Ishikawa (cell line): Measurements from ENCODE around the gene KCNK5.

Experiments
- CEBPB ChIP-seq: IDR thresholded peaks from 2 replicates; pipeline ENCODE4 v1.6.1; 2012
- CREB1 ChIP-seq: IDR thresholded peaks from 2 replicates; pipeline ENCODE4 v1.6.1; 2012; ENCODE audit warnings: low read depth
- EGR1 ChIP-seq: IDR thresholded peaks from 2 replicates; pipeline ENCODE4 v1.6.1; 2012
- EP300 ChIP-seq: IDR thresholded peaks from 2 replicates; pipeline ENCODE4 v1.6.1; 2012; ENCODE audit warnings: borderline replicate concordance
- FOXM1 ChIP-seq: IDR thresholded peaks from 2 replicates; pipeline ENCODE4 v1.6.1; 2012; ENCODE audit warnings: low read depth, borderline replicate concordance
- MAX ChIP-seq: IDR thresholded peaks from 2 replicates; pipeline ENCODE4 v1.6.1; 2012
- NFIC ChIP-seq: IDR thresholded peaks from 2 replicates; pipeline ENCODE4 v1.6.1; 2012
- RAD21 ChIP-seq: IDR thresholded peaks from 2 replicates; pipeline ENCODE4 v1.6.1; 2012; ENCODE audit warnings: low read depth
- TAF1 ChIP-seq: IDR thresholded peaks from 2 replicates; pipeline ENCODE4 v1.6.1; 2012; ENCODE audit warnings: low read depth, mild to moderate bottlenecking
- TCF12 ChIP-seq: IDR thresholded peaks from 2 replicates; pipeline ENCODE4 v1.6.1; 2012; ENCODE audit warnings: low read depth
- TEAD4 ChIP-seq: IDR thresholded peaks from 2 replicates; pipeline ENCODE4 v1.6.1; 2012
- USF1 ChIP-seq: IDR thresholded peaks from 2 replicates; pipeline ENCODE4 v1.6.1; 2012
- YY1 ChIP-seq: IDR thresholded peaks from 2 replicates; pipeline ENCODE4 v1.6.1; 2012; ENCODE audit warnings: low read depth
- ZBTB7A ChIP-seq: IDR thresholded peaks from 2 replicates; pipeline ENCODE4 v1.6.1; 2012; ENCODE audit warnings: low read depth
- TF ChIP-seq, protein P1 (sequence below): IDR thresholded peaks from 2 replicates; pipeline ENCODE4 v1.6.1; 2012; ENCODE audit warnings: low read depth, mild to moderate bottlenecking

The KCNK5 gene

GRCh38 chr6:39230654-39231035 is 1.4 kb upstream of the KCNK5 start:
- TF ChIP-seq RAD21, result no peak
- TF ChIP-seq CEBPB, result no peak
- no peak for TF ChIP-seq USF1
- no peak for TF ChIP-seq EP300
- no peak for TF ChIP-seq CREB1
- TF ChIP-seq YY1, result no peak
- TF ChIP-seq ZBTB7A, result no peak
- TF ChIP-seq NFIC, result no peak

DNA sequence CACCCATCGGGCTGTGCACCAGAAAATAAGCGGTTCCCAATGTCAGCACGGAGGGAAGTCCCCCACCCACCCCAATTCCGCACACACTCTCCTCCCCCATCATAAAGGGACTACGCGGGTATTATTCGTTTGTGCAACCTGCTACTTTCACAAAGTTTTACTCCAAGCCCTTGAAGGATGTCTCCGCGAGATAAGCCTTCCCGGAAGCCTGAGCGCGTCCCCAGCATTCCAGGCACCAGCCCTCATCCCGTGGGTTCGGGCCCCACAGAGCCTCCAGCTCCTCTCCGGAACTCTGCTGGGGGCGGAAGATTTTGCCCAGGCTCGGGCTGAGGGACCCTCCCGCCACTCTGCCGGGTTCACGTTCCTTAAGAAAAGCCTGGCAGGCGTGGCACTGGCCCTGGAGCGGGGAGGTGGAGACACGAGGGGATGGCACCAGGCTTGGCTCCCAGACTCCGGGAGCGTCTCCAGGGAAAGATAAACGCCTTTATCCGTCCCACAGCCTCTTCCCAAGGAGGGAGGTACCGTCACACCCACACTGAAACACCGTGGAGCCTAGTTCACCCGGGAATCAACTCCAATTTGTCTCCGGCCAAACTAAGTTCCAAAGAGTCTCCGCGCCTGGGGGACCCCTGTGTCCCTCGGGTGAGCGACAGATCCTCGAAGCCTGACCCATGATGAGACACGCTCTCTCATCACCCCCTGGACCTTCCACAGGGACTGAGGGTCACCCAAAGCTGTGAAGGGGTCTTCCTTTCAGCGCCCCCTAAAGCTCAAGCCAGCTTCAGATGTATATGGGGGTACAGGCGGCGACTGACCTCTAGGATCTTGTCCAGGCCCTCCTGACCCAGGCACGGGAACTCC is 934 bp downstream of the KCNK5 start:
- TF ChIP-seq TEAD4, result no peak
- no peak for TF ChIP-seq MAX
- no peak for TF ChIP-seq YY1
- TF ChIP-seq CREB1, result no peak
- no peak for TF ChIP-seq ZBTB7A
- TF ChIP-seq NFIC, result no peak
- no peak for TF ChIP-seq EGR1
- no peak for TF ChIP-seq USF1
- TF ChIP-seq EP300, result no peak
- TF ChIP-seq TAF1, result no peak; the same call in 1 of the 2 replicates
- no peak for TF ChIP-seq RAD21
- TF ChIP-seq TCF12, result no peak
- no peak for TF ChIP-seq FOXM1
- TF ChIP-seq, protein P1, sequence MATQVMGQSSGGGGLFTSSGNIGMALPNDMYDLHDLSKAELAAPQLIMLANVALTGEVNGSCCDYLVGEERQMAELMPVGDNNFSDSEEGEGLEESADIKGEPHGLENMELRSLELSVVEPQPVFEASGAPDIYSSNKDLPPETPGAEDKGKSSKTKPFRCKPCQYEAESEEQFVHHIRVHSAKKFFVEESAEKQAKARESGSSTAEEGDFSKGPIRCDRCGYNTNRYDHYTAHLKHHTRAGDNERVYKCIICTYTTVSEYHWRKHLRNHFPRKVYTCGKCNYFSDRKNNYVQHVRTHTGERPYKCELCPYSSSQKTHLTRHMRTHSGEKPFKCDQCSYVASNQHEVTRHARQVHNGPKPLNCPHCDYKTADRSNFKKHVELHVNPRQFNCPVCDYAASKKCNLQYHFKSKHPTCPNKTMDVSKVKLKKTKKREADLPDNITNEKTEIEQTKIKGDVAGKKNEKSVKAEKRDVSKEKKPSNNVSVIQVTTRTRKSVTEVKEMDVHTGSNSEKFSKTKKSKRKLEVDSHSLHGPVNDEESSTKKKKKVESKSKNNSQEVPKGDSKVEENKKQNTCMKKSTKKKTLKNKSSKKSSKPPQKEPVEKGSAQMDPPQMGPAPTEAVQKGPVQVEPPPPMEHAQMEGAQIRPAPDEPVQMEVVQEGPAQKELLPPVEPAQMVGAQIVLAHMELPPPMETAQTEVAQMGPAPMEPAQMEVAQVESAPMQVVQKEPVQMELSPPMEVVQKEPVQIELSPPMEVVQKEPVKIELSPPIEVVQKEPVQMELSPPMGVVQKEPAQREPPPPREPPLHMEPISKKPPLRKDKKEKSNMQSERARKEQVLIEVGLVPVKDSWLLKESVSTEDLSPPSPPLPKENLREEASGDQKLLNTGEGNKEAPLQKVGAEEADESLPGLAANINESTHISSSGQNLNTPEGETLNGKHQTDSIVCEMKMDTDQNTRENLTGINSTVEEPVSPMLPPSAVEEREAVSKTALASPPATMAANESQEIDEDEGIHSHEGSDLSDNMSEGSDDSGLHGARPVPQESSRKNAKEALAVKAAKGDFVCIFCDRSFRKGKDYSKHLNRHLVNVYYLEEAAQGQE, result no peak
- TF ChIP-seq CEBPB, result no peak

GRCh38 chr6:39227476-39227875 is 1.8 kb downstream of the KCNK5 start:
- TF ChIP-seq NFIC (no peak), TEAD4 (no peak), ZBTB7A (no peak), MAX (no peak), EGR1 (no peak), CEBPB (no peak), FOXM1 (no peak), USF1 (no peak), TCF12 (no peak), TAF1 (no peak), EP300 (no peak), CREB1 (no peak), RAD21 (no peak), YY1 (no peak)
- TF ChIP-seq, protein P1, result no peak

- no peak for TF ChIP-seq CREB1
- TF ChIP-seq USF1, result no peak
- no peak for TF ChIP-seq ZBTB7A
- no peak for TF ChIP-seq TCF12
- no peak for TF ChIP-seq FOXM1
- TF ChIP-seq, protein P1, result no peak
Observed at GRCh38 chr6:39226639-39227329, 2.5 kb downstream of the KCNK5 start.
